ENCODE results near the gene CNTNAP5. TPM values are rescaled to one million over a fixed set of nuclear protein-coding genes. Genes with fewer than 3 reads are reported as not detected.

Gene CNTNAP5
- total RNA-seq, 2 experiments from 2014 or later = not detected

DNA sequence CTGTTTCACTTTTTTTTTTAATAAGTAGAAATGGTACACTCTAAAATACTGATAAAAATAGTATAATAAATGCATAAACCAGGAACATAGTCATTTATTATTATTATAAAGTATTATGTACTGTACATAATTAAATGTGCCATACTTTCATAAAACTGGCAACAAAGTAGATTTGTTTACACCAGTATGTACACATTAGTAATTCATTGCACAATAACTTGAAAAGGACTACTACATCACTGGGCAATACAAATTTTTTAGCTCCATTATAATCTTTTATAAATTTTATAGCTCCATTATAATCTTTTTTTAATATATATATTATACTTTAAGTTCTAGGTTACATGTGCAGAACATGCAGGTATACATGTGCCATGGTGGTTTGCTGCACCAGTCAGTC is 636.5 kb downstream of the CNTNAP5 start:
- ChIA-PET CTCF (interaction anchor here (0.6 kb wide), 1 partner anchor 1419 kb away, joined by 3 read pairs; no protein-coding TSS in a partner anchor), POLR2A (no interaction called here)

DNA sequence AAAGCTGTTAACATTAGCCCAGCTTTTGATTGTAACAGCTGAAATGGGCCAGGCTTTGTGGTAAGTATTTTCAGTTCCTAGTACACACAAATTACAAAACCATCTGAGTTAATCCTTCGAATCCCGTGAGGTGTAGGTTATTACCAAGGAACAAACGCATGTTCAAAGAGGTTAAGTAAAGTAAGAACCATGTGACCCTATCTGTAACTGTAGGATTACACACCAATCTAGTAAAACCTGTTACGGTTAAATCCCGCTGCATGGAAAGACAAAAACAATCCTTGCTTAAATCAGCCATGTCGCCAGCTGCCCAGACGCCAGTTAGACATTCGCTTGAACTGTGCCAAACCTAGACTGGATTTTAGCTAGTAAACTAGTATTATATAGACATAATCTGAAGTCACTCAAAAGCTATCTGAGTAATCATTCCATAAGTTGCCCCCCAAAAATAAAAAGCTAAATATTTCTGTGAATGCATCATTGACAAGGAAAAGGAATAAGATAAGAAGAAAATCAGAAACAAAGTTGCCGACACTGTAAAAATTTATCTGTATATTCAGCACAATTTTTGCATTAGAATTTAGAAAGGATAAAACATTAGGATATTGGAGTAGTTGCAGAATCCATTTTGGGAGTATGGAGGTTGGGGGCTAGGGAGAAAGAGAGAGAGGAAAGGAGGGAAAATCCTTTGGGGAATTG is 638.0 kb downstream of the CNTNAP5 start:
- ChIA-PET CTCF (no interaction called here), POLR2A (no interaction called here)

DNA sequence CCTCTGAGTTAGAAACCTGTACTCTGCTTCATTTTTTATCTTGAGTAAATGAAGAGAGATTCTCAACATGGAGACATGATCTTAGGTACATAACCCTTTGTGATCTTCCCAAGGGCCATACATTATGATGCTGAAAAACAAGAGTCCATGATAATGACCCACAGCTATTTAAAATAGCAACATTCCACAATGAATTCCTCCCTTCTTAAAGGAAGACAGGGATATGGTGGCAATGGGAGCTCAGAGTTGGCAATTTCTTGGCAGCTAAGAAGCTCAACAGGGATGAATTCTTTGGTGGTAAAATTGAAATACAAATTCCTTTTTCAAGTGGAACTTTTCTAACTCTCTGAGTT is 638.5 kb downstream of the CNTNAP5 start:
- CTCF ChIA-PET = no interaction called here
- POLR2A ChIA-PET = no interaction called here

DNA sequence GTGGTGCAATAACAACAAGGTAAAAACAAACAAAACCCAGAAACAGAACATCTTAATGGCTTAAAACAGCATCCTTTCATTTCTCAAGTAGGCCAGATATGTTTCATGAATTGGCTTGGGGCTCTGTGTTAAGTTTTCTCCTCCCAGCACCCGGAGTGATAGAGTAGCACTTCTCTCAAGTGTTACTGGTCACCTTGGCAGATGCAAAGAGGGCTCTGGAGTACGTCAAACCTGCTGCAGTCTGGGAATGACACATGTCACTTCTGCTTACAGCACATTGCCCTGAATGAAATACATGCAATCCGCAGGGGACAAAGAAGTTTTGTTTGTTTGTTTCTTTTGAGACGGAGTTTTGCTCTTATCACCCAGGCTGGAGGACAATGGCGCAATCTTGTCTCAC is 639.3 kb downstream of the CNTNAP5 start:
- ChIA-PET CTCF (no interaction called here), POLR2A (no interaction called here)

DNA sequence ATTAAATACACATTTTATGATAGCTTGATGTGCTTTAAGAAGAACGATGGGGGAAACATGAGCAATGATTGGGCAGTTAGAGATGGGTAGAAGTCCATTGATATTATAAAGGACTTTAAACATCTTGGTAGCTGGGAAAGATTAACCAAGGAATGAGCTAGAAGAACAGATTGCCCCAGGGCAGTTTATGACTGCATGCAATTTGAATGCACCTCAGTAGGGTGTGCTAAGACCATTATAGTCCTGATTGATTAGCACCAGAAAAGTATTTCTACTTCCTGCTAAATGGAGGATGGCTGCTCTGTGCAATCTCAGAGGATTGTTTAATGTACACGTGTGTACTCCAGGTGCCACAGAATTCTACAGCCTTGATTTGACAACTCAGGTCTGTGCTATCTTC is 641.9 kb downstream of the CNTNAP5 start:
- CTCF ChIA-PET = no interaction called here
- POLR2A ChIA-PET = no interaction called here

DNA sequence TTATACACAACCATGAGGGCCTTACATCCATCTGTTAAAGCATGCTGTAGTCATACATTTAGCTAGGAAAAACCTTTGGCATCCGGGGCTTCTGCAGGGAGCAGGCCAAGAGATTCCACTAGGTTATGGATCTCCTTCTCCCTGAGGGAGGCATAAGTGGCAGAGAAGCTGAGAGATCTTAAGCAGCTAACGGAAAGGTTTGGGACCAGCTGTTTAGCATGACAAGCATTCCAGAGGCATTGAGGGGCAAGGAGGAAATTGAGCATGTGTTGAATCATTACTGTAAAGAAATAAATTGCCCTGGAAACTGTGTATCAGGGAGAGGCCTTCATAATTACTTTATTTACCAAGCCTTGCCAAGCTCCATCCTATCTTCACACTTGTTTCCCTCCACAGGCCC is 643.1 kb downstream of the CNTNAP5 start:
- ChIA-PET POLR2A (no interaction called here), CTCF (no interaction called here)

DNA sequence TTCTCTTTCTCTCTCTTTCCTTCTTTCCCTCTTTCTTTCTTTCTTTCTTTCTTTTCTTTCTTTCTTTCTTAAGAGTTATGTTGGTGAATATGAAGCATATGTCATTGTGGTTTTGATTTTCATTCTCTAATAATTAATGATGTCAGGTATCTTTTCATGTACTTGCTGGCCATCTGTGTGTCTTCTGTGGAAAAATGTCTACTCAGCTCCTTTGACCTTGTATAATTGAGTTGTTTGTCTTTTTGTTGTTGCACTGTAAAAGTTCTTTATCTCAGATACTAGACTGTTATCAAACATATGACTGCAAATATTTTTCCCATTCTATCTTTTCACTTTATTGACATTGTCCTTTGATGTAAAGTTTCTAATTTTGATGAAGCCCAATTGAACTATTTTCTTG is 645.1 kb downstream of the CNTNAP5 start:
- POLR2A ChIA-PET = no interaction called here

DNA sequence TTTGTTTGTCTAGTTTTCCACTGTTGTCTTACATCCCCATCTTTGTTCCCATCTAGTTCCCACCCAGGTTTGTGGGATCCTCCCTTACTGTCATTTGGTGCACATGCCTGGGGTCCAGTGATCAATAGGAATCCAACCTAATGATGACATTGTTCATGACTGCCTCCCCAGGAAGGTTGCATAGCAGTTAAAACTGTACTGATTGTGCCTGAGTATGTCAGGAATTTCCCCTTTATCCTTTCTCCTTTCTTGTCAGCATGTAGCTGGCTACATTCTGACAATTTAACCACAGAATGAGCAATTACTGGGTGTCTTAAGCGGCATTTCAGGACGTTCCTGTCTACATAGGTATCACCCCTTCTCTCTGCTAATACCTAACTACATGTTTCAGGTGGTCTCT is 653.0 kb downstream of the CNTNAP5 start:
- ChIA-PET CTCF (no interaction called here), POLR2A (no interaction called here)

More for the DNA sequence above, 645.1 kb downstream of the CNTNAP5 start:
- CTCF ChIA-PET = no interaction called here

DNA sequence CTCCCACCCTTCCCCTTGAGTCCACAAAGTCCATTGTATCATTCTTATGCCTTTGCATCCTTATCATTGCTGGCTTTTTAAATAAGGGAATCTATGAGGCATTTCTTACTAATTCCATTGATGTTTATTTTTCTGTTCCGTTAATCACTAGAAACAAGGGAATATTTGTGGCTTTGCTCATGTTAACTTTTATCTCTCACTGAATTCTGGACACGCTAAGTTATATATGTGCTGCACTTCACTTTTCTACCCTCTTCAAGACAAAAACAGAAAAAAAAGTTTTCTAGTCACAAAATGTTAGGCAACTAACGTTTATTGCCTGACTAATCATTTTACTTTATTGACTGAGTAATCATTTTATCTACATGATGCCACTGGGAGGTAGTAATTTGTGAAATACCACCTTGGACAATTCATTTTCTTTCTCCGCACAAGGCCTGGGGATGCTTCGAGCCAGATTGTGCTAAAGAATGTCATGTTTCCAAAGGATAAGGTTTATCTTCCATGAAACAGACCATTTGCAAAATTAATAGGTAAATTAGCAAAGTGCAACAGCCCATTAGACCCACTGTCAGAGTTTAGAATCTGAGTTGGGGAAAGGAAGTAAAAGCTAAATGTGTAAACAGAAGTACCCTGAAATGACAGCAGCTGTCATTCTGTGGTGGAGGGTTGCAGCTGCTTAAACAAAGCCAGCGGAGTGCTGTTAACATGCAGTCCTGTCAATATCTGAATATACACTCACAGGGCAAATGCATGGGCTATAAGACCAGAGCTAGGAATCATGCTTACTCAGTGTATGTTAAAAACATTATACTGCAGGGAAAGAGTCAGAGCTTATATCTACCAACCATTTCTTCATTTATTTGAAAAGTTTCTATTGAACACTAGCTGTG is 658.7 kb downstream of the CNTNAP5 start:
- ChIA-PET POLR2A (no interaction called here), CTCF (no interaction called here)

DNA sequence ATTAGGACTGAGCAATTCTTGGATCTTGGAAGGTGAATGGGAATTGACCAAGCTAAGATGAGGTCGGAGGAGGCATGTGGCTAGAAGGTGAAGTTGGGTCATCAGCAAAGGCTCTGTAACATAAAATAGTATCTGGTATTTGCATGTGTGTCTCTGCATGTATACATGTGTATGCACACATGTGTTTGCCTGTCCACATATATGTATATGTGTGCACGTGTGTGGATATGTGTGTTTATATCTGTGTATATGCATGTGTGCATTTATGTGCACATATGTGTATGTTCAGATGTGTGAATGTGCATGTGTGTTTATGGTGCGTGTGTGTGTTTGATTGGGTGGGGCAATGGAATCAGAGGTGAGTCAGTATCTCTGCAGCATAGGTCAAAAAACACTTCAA is 664.3 kb downstream of the CNTNAP5 start:
- POLR2A ChIA-PET = no interaction called here

DNA sequence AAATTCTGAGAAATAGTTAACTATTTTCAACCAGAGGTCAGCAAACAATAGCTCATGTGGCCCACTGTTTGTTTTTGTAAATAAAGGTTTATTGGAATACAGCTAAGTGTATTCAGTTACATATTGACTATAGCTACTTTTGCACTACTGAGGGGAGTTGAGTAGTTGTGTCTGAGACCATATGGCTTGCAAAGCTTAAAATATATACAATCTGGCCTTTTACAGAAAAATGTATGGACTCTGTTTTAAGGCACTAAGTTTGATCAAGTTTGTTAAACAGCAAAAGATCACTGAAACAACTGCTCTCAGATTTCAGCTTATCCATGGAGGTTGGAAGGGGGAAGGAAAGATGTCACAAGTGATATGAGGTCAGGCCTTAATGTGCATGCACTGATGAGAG is 667.1 kb downstream of the CNTNAP5 start:
- ChIA-PET POLR2A (no interaction called here), CTCF (no interaction called here)

More for the DNA sequence above, 664.3 kb downstream of the CNTNAP5 start:
- CTCF ChIA-PET = no interaction called here

DNA sequence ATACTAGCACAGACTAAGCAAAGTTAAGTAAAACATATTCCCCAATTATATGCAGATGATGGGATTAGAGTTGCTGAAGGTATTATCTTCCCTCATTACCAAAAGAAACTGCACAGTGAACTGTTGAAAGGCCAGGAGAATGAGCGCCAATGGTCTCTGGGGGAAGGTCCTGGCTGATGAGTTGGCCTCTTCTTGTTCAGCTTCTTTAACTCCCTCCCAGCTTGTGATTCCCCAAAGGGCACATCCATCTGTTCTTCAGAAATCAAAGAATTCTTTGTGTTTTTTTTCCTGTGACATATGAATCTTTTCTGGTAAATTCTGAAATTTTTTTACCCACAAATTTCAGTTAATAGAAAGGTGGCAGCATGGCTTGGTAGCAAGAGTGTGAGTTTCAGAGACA is 667.6 kb downstream of the CNTNAP5 start:
- ChIA-PET POLR2A (no interaction called here), CTCF (no interaction called here)

DNA sequence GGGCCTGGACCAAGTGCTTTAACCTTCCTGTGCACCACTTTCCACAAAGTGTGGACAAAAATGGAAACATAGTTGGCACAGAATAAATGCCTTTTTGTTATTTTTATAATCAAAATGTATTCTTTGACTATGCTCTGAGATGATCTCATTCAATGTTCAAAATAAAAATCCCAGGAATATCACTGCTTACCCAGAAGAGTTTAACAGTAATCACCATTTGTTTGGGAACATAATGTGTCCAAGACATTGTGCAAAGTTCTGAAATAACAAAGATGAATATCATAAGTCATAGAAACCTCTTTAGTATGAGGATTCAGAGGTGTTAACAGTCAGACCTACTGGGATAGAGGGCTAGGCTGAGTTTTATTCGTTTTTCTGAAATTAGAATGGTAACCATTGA is 668.1 kb downstream of the CNTNAP5 start:
- CTCF ChIA-PET = no interaction called here
- POLR2A ChIA-PET = no interaction called here

DNA sequence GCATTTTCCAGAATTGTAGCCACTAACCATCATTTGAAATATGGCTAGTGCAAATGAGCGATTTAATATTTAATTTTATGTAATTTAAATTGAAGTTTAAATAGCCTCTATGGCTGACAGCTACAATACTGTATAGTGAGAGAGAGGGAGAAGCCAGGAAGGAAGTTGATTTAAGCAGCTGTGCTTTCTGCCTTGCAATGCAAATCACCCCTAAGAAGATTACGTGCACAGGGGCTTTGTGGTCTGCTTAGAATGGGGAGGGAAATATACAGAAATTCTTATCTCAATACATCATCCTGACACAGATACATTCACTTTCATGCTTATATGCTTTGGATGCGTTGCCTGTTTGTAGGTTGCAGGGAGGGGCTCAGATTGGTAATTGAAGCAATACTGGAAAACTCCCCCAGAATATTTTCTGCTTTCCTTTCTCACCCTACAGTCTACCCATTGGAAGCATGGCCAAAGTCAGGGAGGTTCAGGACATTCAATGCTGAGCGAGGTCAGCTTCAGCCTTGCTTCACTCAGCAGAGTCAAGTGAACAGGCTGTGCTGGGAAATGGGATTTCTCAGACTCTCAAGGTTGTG is 674.0 kb downstream of the CNTNAP5 start:
- POLR2A ChIA-PET = no interaction called here
- CTCF ChIA-PET = no interaction called here

DNA sequence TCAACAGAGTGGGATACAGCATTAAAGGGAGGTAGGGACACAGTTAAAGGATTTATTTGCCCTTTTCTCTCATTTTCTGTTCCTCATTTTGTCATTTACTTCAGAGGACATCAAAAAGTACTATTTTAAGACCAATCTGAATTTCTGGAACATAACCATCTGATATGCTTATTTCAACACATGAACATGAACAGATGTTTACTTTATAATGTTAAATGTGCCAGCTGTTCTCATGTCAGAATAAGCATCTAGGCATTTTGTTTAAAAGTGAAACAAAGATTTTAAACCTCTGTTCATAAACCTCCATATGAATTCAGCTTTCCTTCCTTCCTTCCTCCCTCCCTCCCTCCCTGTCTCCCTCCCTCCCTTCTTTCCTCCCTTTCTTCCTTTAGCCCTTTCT is 677.7 kb downstream of the CNTNAP5 start:
- CTCF ChIA-PET = no interaction called here
- POLR2A ChIA-PET = no interaction called here

DNA sequence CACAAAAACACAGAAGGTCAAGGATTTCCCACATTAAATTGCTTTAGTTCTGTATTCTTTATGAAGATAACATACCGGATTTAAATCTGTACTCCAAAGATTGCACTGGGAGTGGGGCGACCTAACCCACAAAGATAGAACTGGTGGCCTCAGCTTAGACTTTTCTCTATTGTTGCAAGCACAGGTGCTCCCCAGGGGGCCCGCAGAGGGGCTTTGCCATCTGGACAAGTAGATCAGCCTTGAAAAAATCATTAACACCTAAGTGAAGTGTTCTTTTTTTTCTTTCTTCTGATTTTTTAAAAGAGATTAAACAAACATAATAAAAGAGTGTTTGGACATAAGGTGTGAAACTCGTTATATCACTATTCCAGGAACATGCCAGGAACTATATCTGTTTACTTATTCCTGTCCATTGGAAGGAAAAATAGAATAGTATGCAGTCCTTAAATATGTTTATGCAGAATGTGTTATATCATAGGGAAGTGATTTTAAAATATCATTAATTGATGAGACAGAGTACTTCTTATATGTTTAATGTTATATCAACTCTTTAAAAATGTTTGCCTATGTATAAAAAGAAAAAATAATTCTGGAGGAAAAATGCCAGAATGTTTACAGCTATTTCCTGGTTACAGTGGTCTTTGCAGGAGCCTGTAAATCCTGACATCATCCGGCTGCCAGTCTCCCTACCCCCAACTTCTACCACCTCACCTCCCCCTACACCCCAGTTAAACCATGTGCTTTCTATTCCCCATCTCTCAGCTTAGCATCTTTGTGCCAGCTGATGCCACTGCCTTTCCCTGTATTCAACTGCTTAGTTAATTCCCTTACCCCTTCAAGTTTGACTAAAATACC is 679.2 kb downstream of the CNTNAP5 start:
- CTCF ChIA-PET = no interaction called here
- POLR2A ChIA-PET = no interaction called here

DNA sequence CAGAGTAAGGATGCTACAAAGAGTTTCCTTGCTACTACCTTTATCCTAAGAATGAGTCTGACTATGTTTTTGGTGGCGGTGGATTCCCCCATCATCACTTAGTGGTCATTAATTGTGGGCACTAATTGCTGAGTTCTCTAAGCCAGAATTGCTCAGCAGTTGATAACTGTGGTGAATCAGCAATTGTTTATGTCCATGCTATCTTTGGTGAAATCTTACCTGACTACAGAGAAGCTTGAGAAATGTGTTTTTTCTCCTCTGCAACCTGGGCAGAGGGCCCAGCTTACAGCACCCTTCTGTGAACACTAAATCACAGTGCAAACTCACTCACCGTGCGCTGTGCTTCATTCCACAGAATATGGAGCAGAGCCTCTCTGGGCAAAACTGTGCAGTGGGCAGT is 683.6 kb downstream of the CNTNAP5 start:
- ChIA-PET POLR2A (no interaction called here), CTCF (no interaction called here)

DNA sequence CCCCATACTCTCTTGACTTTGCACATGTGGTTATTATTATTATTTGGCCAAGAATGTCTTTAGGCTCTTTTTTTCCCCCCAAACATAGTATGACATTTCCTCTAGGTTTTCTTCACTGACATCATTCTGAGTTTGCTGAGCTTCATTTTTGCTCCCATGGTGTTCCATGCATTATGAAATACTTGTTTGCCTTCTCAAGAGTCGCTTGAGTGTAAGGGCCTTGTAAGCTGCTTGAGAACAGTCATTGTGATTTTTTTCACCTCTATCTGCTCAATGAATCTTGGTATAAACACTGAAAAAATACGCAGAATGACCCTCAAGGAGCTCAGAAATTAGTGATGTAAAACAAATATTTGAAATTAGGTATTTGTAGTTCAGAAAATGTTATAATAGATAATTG is 688.9 kb downstream of the CNTNAP5 start:
- CTCF ChIA-PET = no interaction called here

DNA sequence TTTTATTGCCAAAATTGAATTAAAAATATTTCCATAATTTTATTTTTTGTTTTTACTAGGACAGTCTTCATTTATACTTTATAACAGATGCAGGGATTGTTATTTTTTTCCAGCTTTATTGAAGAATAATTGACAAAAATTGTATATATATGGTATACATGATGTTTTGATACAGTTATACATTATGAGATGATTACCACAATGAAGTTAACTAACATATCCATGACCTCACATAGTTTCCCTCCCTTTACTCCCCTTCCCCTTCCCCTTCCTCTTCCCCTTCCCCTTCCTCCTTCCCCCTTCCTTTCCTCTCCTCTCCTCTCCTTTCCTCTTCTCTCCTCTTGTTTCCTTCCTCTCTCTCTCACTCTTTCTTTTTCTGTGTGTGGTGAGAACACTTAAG is 700.1 kb downstream of the CNTNAP5 start:
- ChIA-PET POLR2A (no interaction called here), CTCF (no interaction called here)

More for the DNA sequence above, 688.9 kb downstream of the CNTNAP5 start:
- POLR2A ChIA-PET = no interaction called here

DNA sequence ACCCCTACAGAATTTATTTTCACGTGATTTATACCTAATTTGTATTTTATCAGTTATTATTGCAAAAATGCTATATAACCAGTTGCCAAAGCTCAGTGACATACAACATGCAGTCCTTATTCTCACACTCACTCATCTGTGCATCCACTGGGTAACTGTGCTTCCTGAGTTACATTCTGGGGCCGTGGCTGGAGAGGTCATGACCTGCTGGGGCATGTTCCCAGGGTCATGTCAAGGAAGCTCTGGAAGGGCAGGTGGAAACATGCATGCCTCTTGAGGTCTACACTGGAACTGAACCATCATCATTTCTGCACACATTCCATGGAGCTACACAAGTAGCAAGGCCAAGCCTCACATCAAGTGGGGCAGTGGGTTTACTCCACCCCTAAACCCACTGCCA is 715.5 kb downstream of the CNTNAP5 start:
- CTCF ChIA-PET = no interaction called here
- POLR2A ChIA-PET = no interaction called here

DNA sequence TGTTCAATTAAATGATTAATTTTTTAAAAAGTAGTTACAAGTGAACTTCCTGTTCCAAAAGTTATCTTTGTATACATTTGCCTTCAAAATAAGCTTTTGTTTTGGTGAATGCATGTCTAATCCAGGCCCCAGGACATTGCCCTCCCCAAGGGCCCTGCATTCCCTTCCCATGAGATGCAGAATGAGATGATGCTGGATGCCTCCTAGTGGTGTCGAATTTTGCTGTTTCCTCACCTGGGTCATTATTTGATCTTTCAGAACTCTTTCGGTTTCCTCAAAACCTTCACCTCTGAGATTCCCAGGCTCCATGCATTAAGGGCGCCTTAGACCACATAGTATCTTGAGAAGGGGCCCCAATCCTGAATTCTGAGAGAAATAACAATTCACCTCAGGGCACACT is 728.8 kb downstream of the CNTNAP5 start:
- POLR2A ChIA-PET = no interaction called here
- CTCF ChIA-PET = no interaction called here
